Lower lobe of right lung (tissue), 2 donors: ENCODE data around the gene DUOXA1. TPM values are rescaled to one million over a fixed set of nuclear protein-coding genes. Genes with fewer than 3 reads are reported as not detected.
"Not testable (repeated sequence)": the region's sequence is repeated elsewhere in the genome, so short reads cannot be mapped to it uniquely, and the experiment has no call there.

Experiments used
- ATAC-seq, 2 donors: fragments of 200-7000 bp; cut with Tn5 transposase; one replicate each; pipeline ENCODE4 v1.9.1; 2020 to 2022; ENCODE audit warnings: mild to moderate bottlenecking in 2 of 2, moderate library complexity in 2 of 2
- DNase-seq: peaks from one replicate; pipeline ENCODE4 v3.0.0-alpha.2; 2020
- H3K27ac ChIP-seq: fragments of 200-600 bp; one replicate; pipeline ENCODE4 v1.8.0; 2022
- H3K27me3 ChIP-seq: fragments of 200-600 bp; one replicate; pipeline ENCODE4 v1.8.0; 2022; ENCODE audit warnings: low read depth
- H3K36me3 ChIP-seq: fragments of 200-600 bp; one replicate; pipeline ENCODE4 v1.8.0; 2022; ENCODE audit warnings: mild to moderate bottlenecking
- H3K4me1 ChIP-seq: fragments of 200-600 bp; one replicate; pipeline ENCODE4 v1.8.0; 2022
- H3K4me3 ChIP-seq: fragments of 200-600 bp; one replicate; pipeline ENCODE4 v1.8.0; 2022; ENCODE audit warnings: mild to moderate bottlenecking
- H3K9me3 ChIP-seq: fragments of 200-600 bp; one replicate; pipeline ENCODE4 v1.8.0; 2022
- intact Hi-C: fragments of 100-400 bp; cut with DNase I; formaldehyde crosslinking; loops from one replicate; pipeline ENCODE4 v1.11.0; 2022
- total RNA-seq: library from RNA; stranded (reverse); fragmentation: NEBNext Ultra II Directional; extraction: Animal tissue kit (Norgen Biotek cat#: 25700); gene quantifications from one replicate; pipeline ENCODE4 v1.2.1, GENCODE V29; 2021
- TF ChIP-seq, protein P1 (sequence below): fragments of 200-600 bp; IDR thresholded peaks from one replicate; pipeline ENCODE4 v1.8.0; 2022; ENCODE audit warnings: antibody characterized with exemption, mild to moderate bottlenecking
- donor health status: DM: no; HTN: yes; CAD: no; lungs with severe emphysema.

DUOXA1 gene
- total RNA-seq, 1 donor from 2014 or later: 131 TPM

DNA sequence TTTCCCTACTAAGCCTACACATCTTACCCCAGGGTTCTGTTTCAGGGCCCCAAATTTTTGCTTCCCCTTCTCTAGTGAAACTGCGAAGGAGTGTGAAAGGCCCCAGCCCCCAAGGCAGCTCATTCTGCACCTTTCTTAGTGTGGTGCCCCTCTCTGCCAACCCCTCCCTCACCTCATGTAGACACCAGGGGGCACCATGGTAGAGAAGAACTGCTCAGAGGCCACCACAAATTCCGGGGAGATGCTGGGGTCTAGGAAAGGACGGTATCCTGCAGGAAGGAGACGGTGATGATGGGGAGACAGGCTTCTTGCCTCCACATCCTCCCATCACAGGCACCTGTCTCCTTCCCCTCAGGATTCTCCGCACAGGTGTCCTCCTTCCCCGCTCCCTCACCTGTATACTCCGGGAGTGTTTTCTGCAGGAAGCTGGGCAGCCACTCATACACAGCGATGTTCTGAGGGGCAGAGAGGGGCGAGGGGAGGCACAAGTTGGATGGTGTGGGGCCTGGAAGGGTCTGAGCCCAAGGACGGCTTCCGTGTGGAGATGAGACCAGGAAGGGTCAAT lies 19.3 kb downstream of the DUOXA1 start:
- H3K36me3 ChIP-seq: no peaks in the 10 kb centered on the region
- peaks cover 24% of the 10 kb centered on the region for H3K4me1 ChIP-seq
- peaks cover 62% of the 10 kb centered on the region for H3K27me3 ChIP-seq
- DNase-seq (no peak), ATAC-seq (no peak)
- no peak overlapping the region for H3K27ac ChIP-seq
- H3K4me3 ChIP-seq: no peak overlapping the region
- intact Hi-C loops: no loop called here
- H3K9me3 ChIP-seq: no peaks in the 10 kb centered on the region
- TF ChIP-seq, protein P1, sequence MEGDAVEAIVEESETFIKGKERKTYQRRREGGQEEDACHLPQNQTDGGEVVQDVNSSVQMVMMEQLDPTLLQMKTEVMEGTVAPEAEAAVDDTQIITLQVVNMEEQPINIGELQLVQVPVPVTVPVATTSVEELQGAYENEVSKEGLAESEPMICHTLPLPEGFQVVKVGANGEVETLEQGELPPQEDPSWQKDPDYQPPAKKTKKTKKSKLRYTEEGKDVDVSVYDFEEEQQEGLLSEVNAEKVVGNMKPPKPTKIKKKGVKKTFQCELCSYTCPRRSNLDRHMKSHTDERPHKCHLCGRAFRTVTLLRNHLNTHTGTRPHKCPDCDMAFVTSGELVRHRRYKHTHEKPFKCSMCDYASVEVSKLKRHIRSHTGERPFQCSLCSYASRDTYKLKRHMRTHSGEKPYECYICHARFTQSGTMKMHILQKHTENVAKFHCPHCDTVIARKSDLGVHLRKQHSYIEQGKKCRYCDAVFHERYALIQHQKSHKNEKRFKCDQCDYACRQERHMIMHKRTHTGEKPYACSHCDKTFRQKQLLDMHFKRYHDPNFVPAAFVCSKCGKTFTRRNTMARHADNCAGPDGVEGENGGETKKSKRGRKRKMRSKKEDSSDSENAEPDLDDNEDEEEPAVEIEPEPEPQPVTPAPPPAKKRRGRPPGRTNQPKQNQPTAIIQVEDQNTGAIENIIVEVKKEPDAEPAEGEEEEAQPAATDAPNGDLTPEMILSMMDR: peak; percentile 8

DNA sequence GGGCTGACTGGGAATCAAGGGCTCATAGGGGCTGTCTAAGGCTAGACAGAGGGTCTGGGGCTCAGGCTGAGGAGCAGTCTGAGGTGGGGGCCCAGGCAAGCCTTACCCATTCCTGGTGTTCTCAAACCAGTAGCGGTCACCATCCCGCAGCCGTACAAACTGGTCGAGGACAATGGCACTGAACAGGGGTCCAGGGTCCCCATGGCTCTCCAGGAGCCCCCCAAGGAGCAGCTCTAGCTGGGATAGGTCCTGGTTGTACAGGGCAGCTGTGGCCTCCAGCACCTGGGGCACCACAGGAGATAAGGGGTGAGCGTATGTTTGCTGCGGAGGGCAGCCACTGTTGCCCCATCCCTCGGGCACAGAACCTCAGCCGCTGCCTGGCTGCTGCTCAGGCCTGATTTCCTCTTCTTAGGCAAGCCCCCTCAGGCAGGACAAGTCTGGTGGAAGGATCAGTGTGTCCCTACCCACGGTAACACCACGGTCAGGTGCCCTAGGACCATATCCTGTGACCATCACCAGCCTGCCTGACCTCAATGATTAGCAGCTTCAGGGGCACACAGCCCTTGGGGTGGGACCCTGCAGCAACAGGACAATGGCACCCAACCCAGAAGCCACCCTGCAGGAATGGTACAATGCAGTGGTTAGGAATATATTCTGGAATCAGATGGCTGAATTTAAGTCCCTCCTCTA lies 21.6 kb downstream of the DUOXA1 start:
- Histone ChIP-seq H3K36me3 (no peaks in the 10 kb centered on the region), H3K4me3 (no peak overlapping the region), H3K9me3 (no peaks in the 10 kb centered on the region), H3K27ac (no peak overlapping the region), H3K4me1 (peaks cover 11% of the 10 kb centered on the region), H3K27me3 (peaks cover 43% of the 10 kb centered on the region)
- ATAC-seq (no peak), DNase-seq (no peak)
- intact Hi-C loops: no loop called here
- TF ChIP-seq, protein P1: no peak

DNA sequence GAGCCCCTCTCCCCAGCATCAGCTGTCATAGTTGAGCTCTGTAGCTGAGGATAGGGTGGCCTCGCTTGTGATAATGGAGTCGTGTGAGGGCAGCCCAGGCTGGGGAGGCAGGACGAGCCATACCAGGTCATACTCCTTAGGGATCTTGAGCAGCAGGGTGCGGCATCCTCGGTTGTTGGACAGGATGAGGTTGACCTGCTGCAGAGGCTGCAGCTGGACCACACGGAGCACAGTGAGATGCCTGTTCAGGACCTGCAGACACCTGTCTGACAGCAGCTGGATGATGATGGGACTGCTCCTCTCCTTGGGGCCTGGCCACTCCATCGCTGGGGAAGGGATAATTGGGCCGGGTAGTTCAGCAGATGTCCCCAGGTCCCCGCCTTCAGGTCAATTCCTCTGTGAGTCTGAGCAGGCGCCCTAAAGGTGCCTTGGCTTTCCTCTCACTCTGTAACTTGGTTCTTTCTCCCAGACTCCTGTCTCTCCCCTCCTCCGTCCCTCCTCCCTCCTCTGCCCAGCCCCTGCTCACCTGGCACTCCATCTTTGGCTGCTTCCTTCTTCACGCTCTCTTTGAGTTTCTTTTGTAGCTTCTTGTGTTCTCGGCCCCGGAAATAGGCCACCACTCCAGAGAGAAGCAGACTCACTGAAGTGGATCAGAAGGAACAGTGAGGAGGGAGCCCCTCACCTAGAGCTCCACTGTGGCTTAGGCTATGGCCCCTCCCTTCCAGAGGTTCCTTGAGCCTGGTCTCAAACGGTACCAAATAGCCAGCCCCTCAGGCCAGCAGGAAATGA lies 23.5 kb downstream of the DUOXA1 start:
- no peaks in the 10 kb centered on the region for H3K4me1 ChIP-seq
- H3K4me3 ChIP-seq: no peak overlapping the region
- no peaks in the 10 kb centered on the region for H3K36me3 ChIP-seq
- no peak overlapping the region for H3K27ac ChIP-seq
- H3K9me3 ChIP-seq: no peaks in the 10 kb centered on the region
- ATAC-seq: no peak
- TF ChIP-seq, protein P1: no peak
- intact Hi-C loops: no loop called here
- DNase-seq: no peak
- H3K27me3 ChIP-seq: peaks cover 25% of the 10 kb centered on the region

DNA sequence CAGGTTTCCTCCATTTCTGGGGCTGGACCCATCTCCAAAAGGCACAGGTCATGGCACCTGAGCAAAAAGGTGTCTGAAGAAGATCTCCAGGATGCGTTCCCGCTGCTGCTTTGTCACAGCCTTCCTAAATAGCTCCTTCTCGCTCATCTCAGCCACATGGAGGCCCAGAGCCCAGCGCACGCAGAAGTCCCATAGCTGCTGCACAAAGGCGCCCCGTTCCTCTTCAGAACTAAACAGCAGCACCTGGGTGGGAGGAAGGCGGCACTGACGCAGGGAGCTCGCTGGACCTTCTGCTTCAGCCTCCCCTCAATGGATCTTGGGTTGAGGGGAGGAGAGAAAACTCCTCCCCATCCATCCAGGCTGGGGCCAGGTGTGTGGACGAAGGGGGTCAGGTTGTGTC lies 24.1 kb downstream of the DUOXA1 start:
- Histone ChIP-seq H3K27ac (no peak overlapping the region), H3K4me1 (no peaks in the 10 kb centered on the region), H3K9me3 (no peaks in the 10 kb centered on the region), H3K36me3 (no peaks in the 10 kb centered on the region), H3K27me3 (peaks cover 25% of the 10 kb centered on the region), H3K4me3 (no peak overlapping the region)
- TF ChIP-seq, protein P1: no peak
- no peak for ATAC-seq
- intact Hi-C loops: no loop called here
- DNase-seq: no peak

DNA sequence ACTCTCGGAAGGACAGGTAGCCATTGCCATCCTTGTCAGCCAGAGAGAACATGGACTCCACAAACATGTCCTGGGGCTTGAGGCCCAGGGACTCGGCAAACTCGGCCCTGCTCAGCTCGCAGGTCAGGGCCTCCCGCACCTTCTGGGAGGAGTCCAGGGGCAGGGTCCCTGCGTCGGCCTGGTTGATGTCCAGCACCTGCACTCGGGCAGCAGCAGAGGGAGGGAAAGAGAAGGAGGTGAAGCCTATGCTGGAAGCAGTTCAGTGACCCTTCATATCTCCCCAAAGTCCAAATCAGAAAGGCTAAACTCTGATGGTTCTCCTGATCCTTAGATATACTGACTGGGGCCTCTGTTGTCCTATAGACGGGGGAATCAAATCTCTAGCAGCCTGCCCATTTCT lies 25.5 kb downstream of the DUOXA1 start:
- DNase-seq, H3K27ac ChIP-seq, H3K4me1 ChIP-seq, H3K4me3 ChIP-seq, intact Hi-C loops, H3K36me3 ChIP-seq, ATAC-seq, H3K9me3 ChIP-seq: not testable (repeated sequence)
- peaks cover 17% of the 10 kb centered on the region for H3K27me3 ChIP-seq

DNA sequence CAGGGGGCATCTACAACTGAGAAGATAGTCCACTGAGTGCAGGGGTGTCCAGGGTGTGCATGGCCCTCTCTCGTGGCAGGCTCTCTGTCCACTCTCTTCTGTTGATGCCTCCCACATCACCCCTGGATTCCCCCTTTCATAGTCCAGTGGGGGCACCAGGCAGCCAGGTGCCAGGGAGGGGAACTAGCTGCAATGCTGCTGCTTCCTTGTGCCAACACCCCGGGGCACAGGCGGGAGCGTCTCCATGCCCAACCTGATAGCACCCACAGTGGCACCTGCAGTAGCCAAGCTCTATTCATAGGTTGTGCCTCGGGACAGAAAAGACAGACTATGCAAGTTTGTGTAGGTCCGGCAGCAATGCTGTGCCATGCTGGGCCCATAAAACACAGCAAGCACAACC lies 27.5 kb downstream of the DUOXA1 start:
- Histone ChIP-seq H3K9me3 (no peaks in the 10 kb centered on the region), H3K36me3 (no peaks in the 10 kb centered on the region), H3K27me3 (peaks cover 4% of the 10 kb centered on the region), H3K27ac (no peak overlapping the region), H3K4me3 (no peak overlapping the region), H3K4me1 (no peaks in the 10 kb centered on the region)
- DNase-seq (no peak), ATAC-seq (no peak)
- TF ChIP-seq, protein P1: no peak
- intact Hi-C loops: no loop called here
